Activated naive CD4-positive, alpha-beta T cell treated with anti-CD3 and anti-CD28 coated beads, Interleukin-2, amount 50 U/mL, for 72 hours (primary cell): ENCODE data around the gene MLANA. TPM values are rescaled to one million over a fixed set of nuclear protein-coding genes. Genes with fewer than 3 reads are reported as not detected.

Experiments used
- ATAC-seq, 2 donors: fragments of 150-1000 bp; cut with Tn5 transposase; 2 replicates each; pipeline ENCODE4 v1.10.0; 2021; ENCODE audit warnings: mild to moderate bottlenecking in 2 of 2, moderate library complexity in 2 of 2
- DNase-seq, 2 donors: peaks; one replicate each; pipeline ENCODE4 v3.0.0; 2021 to 2022; ENCODE audit warnings: low spot score in 2 of 2
- H3K27ac Mint-ChIP-seq, 2 donors: one replicate each; pipeline ENCODE4 v1.8.0; 2022; ENCODE audit warnings: mild to moderate bottlenecking in 2 of 2, mixed read lengths in 2 of 2
- H3K36me3 Mint-ChIP-seq, 2 donors: one replicate each; pipeline ENCODE4 v1.8.0; 2022; ENCODE audit warnings: mixed read lengths in 2 of 2
- H3K9me3 Mint-ChIP-seq, 2 donors: one replicate each; pipeline ENCODE4 v1.8.0; 2022; ENCODE audit warnings: mixed read lengths in 2 of 2
- total RNA-seq, 2 donors: library from RNA; stranded (reverse); gene quantifications; one replicate each; pipeline ENCODE4 v1.2.3, GENCODE V29; 2022

Gene MLANA
- total RNA-seq, 2 donors from 2014 or later = not detected

- no peak for ATAC-seq
- Mint-ChIP-seq H3K27ac (no peak overlapping the region), H3K36me3 (peaks cover 36 to 39% of the 10 kb centered on the region in 2 donors)
Observed at GRCh38 chr9:5917888-5918287, 27.2 kb downstream of the MLANA start.

GRCh38 chr9:5918460-5918859 lies 27.8 kb downstream of the MLANA start:
- ATAC-seq = no peak
- H3K36me3 Mint-ChIP-seq = peaks cover 37 to 45% of the 10 kb centered on the region in 2 donors
- no peak overlapping the region for H3K27ac Mint-ChIP-seq
- DNase-seq = no peak
- H3K9me3 Mint-ChIP-seq = peaks cover 0 to 15% of the 10 kb centered on the region in 2 donors

More at GRCh38 chr9:5917888-5918287, 27.2 kb downstream of the MLANA start:
- H3K9me3 Mint-ChIP-seq = peaks cover 0 to 15% of the 10 kb centered on the region in 2 donors
- no peak for DNase-seq

- peak overlapping the region in 1 of 2 donors; percentile 88 for H3K27ac Mint-ChIP-seq
- peaks cover 0 to 15% of the 10 kb centered on the region in 2 donors for H3K9me3 Mint-ChIP-seq
- H3K36me3 Mint-ChIP-seq = peaks cover 37 to 50% of the 10 kb centered on the region in 2 donors
- ATAC-seq (peak in 1 of 2 donors; percentile 94), DNase-seq (peak in 1 of 2 donors; percentile 27)
Observed at GRCh38 chr9:5920860-5921328, 30.2 kb downstream of the MLANA start.

GRCh38 chr9:5922192-5922591 lies 31.5 kb downstream of the MLANA start:
- Mint-ChIP-seq H3K36me3 (peaks cover 35 to 46% of the 10 kb centered on the region in 2 donors), H3K27ac (no peak overlapping the region), H3K9me3 (peaks cover 0 to 15% of the 10 kb centered on the region in 2 donors)
- DNase-seq (no peak), ATAC-seq (no peak)

- Mint-ChIP-seq H3K27ac (no peak overlapping the region), H3K9me3 (no peaks in the 10 kb centered on the region), H3K36me3 (no peaks in the 10 kb centered on the region)
- DNase-seq = no peak
- peak in 1 of 2 donors; percentile 74 for ATAC-seq
Observed at GRCh38 chr9:5931657-5932056, 41.0 kb downstream of the MLANA start.

- ATAC-seq (no peak), DNase-seq (no peak)
- Mint-ChIP-seq H3K27ac (no peak overlapping the region), H3K9me3 (no peaks in the 10 kb centered on the region), H3K36me3 (no peaks in the 10 kb centered on the region)
Observed at GRCh38 chr9:5938449-5938848, 47.8 kb downstream of the MLANA start.

GRCh38 chr9:5939530-5939929 lies 48.8 kb downstream of the MLANA start:
- Mint-ChIP-seq H3K9me3 (no peaks in the 10 kb centered on the region), H3K27ac (no peak overlapping the region), H3K36me3 (no peaks in the 10 kb centered on the region)
- DNase-seq = no peak
- ATAC-seq = no peak

- DNase-seq (no peak), ATAC-seq (no peak)
- Mint-ChIP-seq H3K27ac (no peak overlapping the region), H3K9me3 (no peaks in the 10 kb centered on the region), H3K36me3 (no peaks in the 10 kb centered on the region)
Observed at GRCh38 chr9:5941214-5941613, 50.5 kb downstream of the MLANA start.

GRCh38 chr9:5945112-5945511 lies 54.4 kb downstream of the MLANA start:
- DNase-seq = no peak
- Mint-ChIP-seq H3K27ac (no peak overlapping the region), H3K36me3 (no peaks in the 10 kb centered on the region), H3K9me3 (no peaks in the 10 kb centered on the region)
- peak; percentile 50 to 86 for ATAC-seq

- no peaks in the 10 kb centered on the region for H3K9me3 Mint-ChIP-seq
Observed at GRCh38 chr9:5947912-5948311, 57.2 kb downstream of the MLANA start.

GRCh38 chr9:5949103-5949699 lies 58.5 kb downstream of the MLANA start:
- Mint-ChIP-seq H3K9me3 (no peaks in the 10 kb centered on the region), H3K27ac (no peak overlapping the region), H3K36me3 (no peaks in the 10 kb centered on the region)
- no peak for DNase-seq
- peak in 1 of 2 donors; percentile 70 for ATAC-seq

More at GRCh38 chr9:5947912-5948311, 57.2 kb downstream of the MLANA start:
- H3K27ac Mint-ChIP-seq = no peak overlapping the region
- no peak for DNase-seq
- no peaks in the 10 kb centered on the region for H3K36me3 Mint-ChIP-seq
- peak; percentile 20 to 71 for ATAC-seq

GRCh38 chr9:5950261-5950660 lies 59.6 kb downstream of the MLANA start:
- no peak for ATAC-seq

GRCh38 chr9:5951686-5952211 lies 61.1 kb downstream of the MLANA start:
- ATAC-seq (no peak), DNase-seq (no peak)
- no peaks in the 10 kb centered on the region for H3K9me3 Mint-ChIP-seq

More at GRCh38 chr9:5950261-5950660, 59.6 kb downstream of the MLANA start:
- DNase-seq = no peak
- Mint-ChIP-seq H3K36me3 (no peaks in the 10 kb centered on the region), H3K9me3 (no peaks in the 10 kb centered on the region), H3K27ac (no peak overlapping the region)

GRCh38 chr9:5953743-5954707 lies 63.3 kb downstream of the MLANA start:
- Mint-ChIP-seq H3K36me3 (no peaks in the 10 kb centered on the region), H3K9me3 (no peaks in the 10 kb centered on the region), H3K27ac (no peak overlapping the region)
- no peak for ATAC-seq
- no peak for DNase-seq

More at GRCh38 chr9:5951686-5952211, 61.1 kb downstream of the MLANA start:
- H3K36me3 Mint-ChIP-seq = no peaks in the 10 kb centered on the region
- H3K27ac Mint-ChIP-seq = no peak overlapping the region

- ATAC-seq (no peak), DNase-seq (no peak)
- Mint-ChIP-seq H3K27ac (no peak overlapping the region), H3K9me3 (no peaks in the 10 kb centered on the region), H3K36me3 (no peaks in the 10 kb centered on the region)
Observed at GRCh38 chr9:5957166-5957565, 66.5 kb downstream of the MLANA start.

- ATAC-seq (no peak), DNase-seq (no peak)
- H3K36me3 Mint-ChIP-seq = no peaks in the 10 kb centered on the region
- H3K27ac Mint-ChIP-seq = no peak overlapping the region
- no peaks in the 10 kb centered on the region for H3K9me3 Mint-ChIP-seq
Observed at GRCh38 chr9:5958273-5958672, 67.6 kb downstream of the MLANA start.
